Activated CD4-positive, alpha-beta memory T cell treated with anti-CD3 and anti-CD28 coated beads for 36 hours (primary cell): ENCODE data around the gene PFDN2. TPM values are rescaled to one million over a fixed set of nuclear protein-coding genes. Genes with fewer than 3 reads are reported as not detected.
"Not testable (repeated sequence)": the region's sequence is repeated elsewhere in the genome, so short reads cannot be mapped to it uniquely, and the experiment has no call there.

Experiments used
- CTCF ChIA-PET: fragments of 350-600 bp; sonication (Branson Sonifier 250); formaldehyde crosslinking; loops from one replicate; lab custom pipeline; 2021; ENCODE audit warnings: antibody characterized with exemption, inconsistent platforms; lab: Charles Lee
- POLR2A ChIA-PET: fragments of 350-600 bp; sonication (Branson Sonifier 250); formaldehyde crosslinking; loops from one replicate; lab custom pipeline; 2021; ENCODE audit warnings: antibody characterized with exemption; lab: Charles Lee
- DNase-seq: peaks from one replicate; pipeline ENCODE4 v3.0.0-alpha.2; 2020
- H3K27ac Mint-ChIP-seq: one replicate; pipeline ENCODE4 v1.8.0; 2021; ENCODE audit warnings: mixed read lengths
- H3K27me3 Mint-ChIP-seq: one replicate; pipeline ENCODE4 v1.8.0; 2021; ENCODE audit warnings: mixed read lengths
- H3K36me3 Mint-ChIP-seq: one replicate; pipeline ENCODE4 v1.8.0; 2021; ENCODE audit warnings: mixed read lengths
- H3K4me1 Mint-ChIP-seq: one replicate; pipeline ENCODE4 v1.8.0; 2021; ENCODE audit warnings: low read depth, mixed read lengths
- H3K4me3 Mint-ChIP-seq: one replicate; pipeline ENCODE4 v1.8.0; 2021; ENCODE audit warnings: mild to moderate bottlenecking, mixed read lengths
- H3K9me3 Mint-ChIP-seq: one replicate; pipeline ENCODE4 v1.8.0; 2021; ENCODE audit warnings: mixed read lengths
- intact Hi-C: fragments of 100-400 bp; cut with micrococcal nuclease; formaldehyde crosslinking; loops from one replicate; pipeline ENCODE4 v1.15.1; 2023
- total RNA-seq, 2 experiments: library from RNA; stranded (reverse); gene quantifications; one replicate each; pipeline ENCODE4 v1.2.3, GENCODE V29; 2021

PFDN2 gene
- total RNA-seq, 2 experiments from 2014 or later: 152 to 155 TPM

GRCh38 chr1:161069731-161070270 is 48.0 kb downstream of the PFDN2 start, which contains the start of gene ARHGAP30:
Gene ARHGAP30 (minus strand): TSS chr1:161069891. CDS start chr1:161069624, 267 bp downstream.
- intact Hi-C loops: loop anchor here (1.0 to 5.0 kb wide), 6 partner anchors 22 to 98 kb away; partner anchors contain the start of genes F11R and PPOX
- Mint-ChIP-seq H3K9me3 (peaks cover 2% of the 10 kb centered on the region), H3K27me3 (no peaks in the 10 kb centered on the region), H3K27ac (peak within 1 kb of the TSS; percentile 99), H3K4me1 (peaks cover 43% of the 10 kb centered on the region), H3K36me3 (peaks cover 27% of the 10 kb centered on the region), H3K4me3 (peak within 1 kb of the TSS; percentile 97)
- POLR2A ChIA-PET: interaction anchor here (0.7 to 3.9 kb wide), 17 partner anchors 9 to 96 kb away, joined by 3 to 39 read pairs (median 4); partner anchors contain the start of genes DEDD, KLHDC9, NIT1 and PFDN2
- CTCF ChIA-PET: interaction anchor here (0.8 to 7.3 kb wide), 19 partner anchors 9 to 292 kb away, joined by 3 to 120 read pairs (median 4); partner anchors contain the start of genes DEDD, KLHDC9, NIT1 and PFDN2
- peak; percentile 95 for DNase-seq

GRCh38 chr1:161069241-161069640 is 48.6 kb downstream of the PFDN2 start:
- intact Hi-C loops: loop anchor here (1.0 to 5.0 kb wide), 4 partner anchors 46 to 98 kb away; partner anchors contain the start of genes F11R and PPOX
- Mint-ChIP-seq H3K9me3 (peaks cover 2% of the 10 kb centered on the region), H3K36me3 (peaks cover 30% of the 10 kb centered on the region), H3K27me3 (no peaks in the 10 kb centered on the region), H3K4me3 (peak overlapping the region; percentile 97), H3K27ac (peak overlapping the region; percentile 99), H3K4me1 (peaks cover 48% of the 10 kb centered on the region)
- ChIA-PET CTCF (interaction anchor here (0.8 to 7.3 kb wide), 16 partner anchors 12 to 292 kb away, joined by 3 to 120 read pairs (median 4); partner anchors contain the start of genes DEDD, KLHDC9, NIT1 and PFDN2), POLR2A (interaction anchor here (0.8 to 3.9 kb wide), 14 partner anchors 9 to 273 kb away, joined by 3 to 39 read pairs (median 4); partner anchors contain the start of genes KLHDC9, LY9, NIT1 and PFDN2)
- DNase-seq: peak; percentile 38

GRCh38 chr1:161068306-161069234 is 49.3 kb downstream of the PFDN2 start:
- DNase-seq: peak; percentile 91
- POLR2A ChIA-PET: interaction anchor here (0.6 to 3.9 kb wide), 16 partner anchors 9 to 273 kb away, joined by 3 to 39 read pairs (median 4); partner anchors contain the start of genes DEDD, LY9, NIT1 and PFDN2
- no peaks in the 10 kb centered on the region for H3K27me3 Mint-ChIP-seq
- CTCF ChIA-PET: interaction anchor here (0.5 to 7.3 kb wide), 13 partner anchors 16 to 234 kb away, joined by 3 to 120 read pairs (median 5); partner anchors contain the start of genes DEDD, KLHDC9, PPOX and TSTD1
- peaks cover 35% of the 10 kb centered on the region for H3K36me3 Mint-ChIP-seq
- intact Hi-C loops: loop anchor here (1.0 to 5.0 kb wide), 5 partner anchors 22 to 99 kb away; partner anchors contain the start of genes F11R and PPOX
- peak overlapping the region; percentile 99 for H3K27ac Mint-ChIP-seq
- peak overlapping the region; percentile 97 for H3K4me3 Mint-ChIP-seq
- peaks cover 54% of the 10 kb centered on the region for H3K4me1 Mint-ChIP-seq
- peaks cover 2% of the 10 kb centered on the region for H3K9me3 Mint-ChIP-seq

DNA sequence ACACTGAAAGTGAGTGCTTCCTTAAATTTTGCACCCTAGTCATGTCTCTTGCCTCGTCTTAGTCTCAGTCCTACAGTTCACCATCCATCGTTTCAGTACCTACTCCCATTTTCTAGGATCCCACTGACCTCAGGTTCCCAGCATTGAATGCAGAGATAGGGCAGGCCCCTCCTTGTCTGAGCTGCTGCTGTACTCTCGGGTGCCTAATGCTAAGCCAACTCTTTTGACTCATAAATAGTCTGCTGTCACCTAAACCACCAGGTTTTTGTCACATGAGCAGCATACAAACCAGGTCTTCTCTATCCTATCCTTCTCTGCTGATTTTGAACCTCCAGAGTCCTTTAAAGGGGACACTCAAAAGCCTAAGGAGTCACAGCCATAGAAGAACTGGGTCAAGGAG is 51.1 kb downstream of the PFDN2 start:
- H3K36me3 Mint-ChIP-seq: peaks cover 43% of the 10 kb centered on the region

GRCh38 chr1:161065681-161066080 is 52.2 kb downstream of the PFDN2 start:
- intact Hi-C loops: loop anchor here (5.0 kb wide), 1 partner anchor 102 kb away; the partner anchor contains the start of gene PPOX
- ChIA-PET POLR2A (interaction anchor here (1.1 to 2.1 kb wide), 3 partner anchors 20 to 45 kb away, joined by 3 to 10 read pairs (median 4); partner anchors contain the start of genes F11R and USF1), CTCF (interaction anchor here (0.7 to 1.8 kb wide), 5 partner anchors 20 to 339 kb away, joined by 3 to 6 read pairs (median 4); partner anchors contain the start of genes KLHDC9, PPOX and USF1)
- Mint-ChIP-seq H3K4me1 (peaks cover 59% of the 10 kb centered on the region), H3K36me3 (peaks cover 49% of the 10 kb centered on the region), H3K27ac (peak overlapping the region; percentile 76)
- H3K9me3 Mint-ChIP-seq, H3K27me3 Mint-ChIP-seq, DNase-seq, H3K4me3 Mint-ChIP-seq: not testable (repeated sequence)

More for the DNA sequence above, 51.1 kb downstream of the PFDN2 start:
- intact Hi-C loops: loop anchor here (5.0 kb wide), 1 partner anchor 101 kb away; the partner anchor contains the start of gene PPOX
- peaks cover 61% of the 10 kb centered on the region for H3K4me1 Mint-ChIP-seq
- POLR2A ChIA-PET: interaction anchor here (0.6 to 2.1 kb wide), 5 partner anchors 21 to 50 kb away, joined by 3 to 10 read pairs (median 3); partner anchors contain the start of gene USF1
- peak overlapping the region; percentile 99 for H3K27ac Mint-ChIP-seq
- H3K27me3 Mint-ChIP-seq: no peaks in the 10 kb centered on the region
- H3K9me3 Mint-ChIP-seq: peaks cover 2% of the 10 kb centered on the region
- peak overlapping the region; percentile 97 for H3K4me3 Mint-ChIP-seq
- CTCF ChIA-PET: interaction anchor here (0.7 to 1.8 kb wide), 3 partner anchors 24 to 99 kb away, joined by 4 to 6 read pairs (median 6); partner anchors contain the start of gene PPOX
- DNase-seq: peak; percentile 53

DNA sequence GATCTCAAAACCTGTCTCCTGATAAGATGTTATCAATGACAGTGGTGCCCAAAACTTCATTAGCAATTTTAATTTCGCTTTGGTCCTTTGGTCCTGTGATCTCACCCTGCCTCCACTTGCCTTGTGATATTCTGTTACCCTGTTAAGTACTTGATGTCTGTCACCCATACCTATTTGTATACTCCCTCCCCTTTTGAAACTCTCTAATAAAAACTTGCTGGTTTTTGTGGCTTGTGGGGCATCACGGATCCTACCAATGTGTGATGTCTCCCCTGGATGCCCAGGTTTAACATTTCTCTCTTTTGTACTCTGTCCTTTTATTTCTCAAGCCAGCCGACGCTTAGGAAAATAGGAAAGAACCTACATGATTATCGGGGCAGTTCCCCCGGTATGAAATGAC is 53.9 kb downstream of the PFDN2 start:
- not testable (repeated sequence) for DNase-seq, H3K9me3 Mint-ChIP-seq, H3K27me3 Mint-ChIP-seq
- ChIA-PET POLR2A (interaction anchor here (1.0 kb wide), 1 partner anchor 18 kb away, joined by 6 read pairs; the partner anchor contains the start of gene USF1), CTCF (interaction anchor here (0.7 kb wide), 1 partner anchor 39 kb away, joined by 4 read pairs; no protein-coding TSS in a partner anchor)
- H3K36me3 Mint-ChIP-seq: peaks cover 54% of the 10 kb centered on the region
- peaks cover 66% of the 10 kb centered on the region for H3K4me1 Mint-ChIP-seq
- intact Hi-C loops: loop anchor here (5.0 kb wide), 1 partner anchor 33 kb away; the partner anchor contains the start of gene KLHDC9
- H3K27ac Mint-ChIP-seq: peak overlapping the region; percentile 71
- peak overlapping the region; percentile 31 for H3K4me3 Mint-ChIP-seq

DNA sequence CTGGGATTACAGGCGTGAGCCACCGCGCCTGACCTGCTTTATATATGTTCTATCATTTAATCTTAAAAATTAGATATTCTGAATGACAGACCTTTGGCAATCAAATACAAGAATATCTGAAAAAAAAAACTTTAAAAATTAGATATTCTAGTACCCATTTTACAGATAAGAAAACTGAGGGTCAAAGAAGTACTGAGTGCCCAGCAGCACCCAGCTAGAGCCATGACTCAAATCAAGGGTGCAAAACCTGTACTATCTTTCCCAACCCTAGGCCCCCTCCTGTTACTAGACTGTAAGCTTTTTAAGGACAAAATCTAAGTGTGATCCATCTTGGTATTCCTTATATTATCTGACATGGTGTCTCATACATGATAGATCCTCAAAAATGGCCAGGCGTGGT is 56.4 kb downstream of the PFDN2 start:
- Mint-ChIP-seq H3K4me1 (peaks cover 55% of the 10 kb centered on the region), H3K4me3 (no peak overlapping the region), H3K27ac (no peak overlapping the region), H3K9me3 (no peaks in the 10 kb centered on the region), H3K27me3 (no peaks in the 10 kb centered on the region), H3K36me3 (peaks cover 45% of the 10 kb centered on the region)
- ChIA-PET POLR2A (interaction anchor here (0.6 to 2.8 kb wide), 3 partner anchors 8 to 18 kb away, joined by 5 to 17 read pairs (median 10); partner anchors contain the start of genes ARHGAP30 and USF1), CTCF (interaction anchor here (1.0 to 2.2 kb wide), 3 partner anchors 9 to 19 kb away, joined by 3 to 13 read pairs (median 4); partner anchors contain the start of gene ARHGAP30)
- DNase-seq: no peak
- intact Hi-C loops: loop anchor here (5.0 kb wide), 1 partner anchor 36 kb away; the partner anchor contains the start of gene KLHDC9

DNA sequence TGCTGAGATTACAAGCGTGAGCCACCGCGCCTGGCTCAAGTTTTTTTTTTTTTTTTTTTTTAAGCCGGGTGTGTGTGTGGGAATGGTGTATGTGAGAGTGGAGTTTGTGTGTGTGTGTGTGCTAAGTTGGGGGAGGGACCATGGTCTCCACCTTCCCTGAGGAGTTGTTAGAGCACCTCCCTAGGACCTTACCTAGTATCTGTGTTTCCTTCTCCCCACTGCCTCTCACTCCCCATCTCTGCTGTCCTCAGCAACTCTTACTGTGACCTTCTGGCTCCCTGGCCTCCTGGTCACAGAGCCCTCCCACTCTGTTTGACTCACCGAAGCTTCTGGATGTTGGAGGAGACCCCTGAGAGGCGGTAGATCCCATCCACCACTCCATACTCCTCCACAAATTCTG is 58.5 kb downstream of the PFDN2 start:
- peaks cover 44% of the 10 kb centered on the region for H3K4me1 Mint-ChIP-seq
- intact Hi-C loops: no loop called here
- H3K27me3 Mint-ChIP-seq: no peaks in the 10 kb centered on the region
- ChIA-PET POLR2A (interaction anchor here (1.0 to 2.8 kb wide), 4 partner anchors 9 to 42 kb away, joined by 3 to 17 read pairs (median 9); partner anchors contain the start of genes ARHGAP30 and USF1), CTCF (interaction anchor here (0.7 to 2.0 kb wide), 2 partner anchors 13 to 41 kb away, joined by 5 to 8 read pairs; partner anchors contain the start of gene USF1)
- H3K9me3 Mint-ChIP-seq: no peaks in the 10 kb centered on the region
- no peak overlapping the region for H3K4me3 Mint-ChIP-seq
- DNase-seq: no peak
- H3K36me3 Mint-ChIP-seq: peaks cover 47% of the 10 kb centered on the region
- H3K27ac Mint-ChIP-seq: peak overlapping the region; percentile 79

GRCh38 chr1:161054805-161055204 is 63.0 kb downstream of the PFDN2 start:
- POLR2A ChIA-PET: interaction anchor here (1.7 kb wide), 1 partner anchor 9 kb away, joined by 10 read pairs; the partner anchor contains the start of gene USF1
- Mint-ChIP-seq H3K4me3 (no peak overlapping the region), H3K4me1 (peaks cover 13% of the 10 kb centered on the region), H3K9me3 (no peaks in the 10 kb centered on the region), H3K27ac (no peak overlapping the region), H3K36me3 (peaks cover 56% of the 10 kb centered on the region), H3K27me3 (no peaks in the 10 kb centered on the region)
- intact Hi-C loops: no loop called here
- CTCF ChIA-PET: interaction anchor here (0.9 to 1.1 kb wide), 3 partner anchors 9 to 16 kb away, joined by 3 to 5 read pairs (median 4); partner anchors contain the start of gene USF1
- DNase-seq: no peak

DNA sequence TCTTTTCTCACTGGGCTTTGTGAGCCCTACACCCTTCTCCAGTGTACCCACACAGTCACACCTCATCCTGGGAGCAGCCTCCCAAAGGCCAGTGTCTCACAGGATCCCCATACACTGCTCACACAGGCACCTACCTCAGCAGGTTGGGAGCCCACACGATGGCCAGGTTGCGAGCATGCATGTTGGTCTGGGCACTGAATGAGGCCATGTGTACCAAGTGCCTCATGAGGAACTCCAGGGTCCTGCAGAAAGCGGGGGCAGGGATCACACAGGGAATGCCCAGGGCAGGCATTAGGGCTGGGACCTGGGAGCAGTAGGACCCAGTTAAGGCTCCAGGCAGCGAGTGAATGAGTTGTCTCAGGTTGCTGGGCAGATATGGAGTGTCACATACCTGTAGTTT is 63.6 kb downstream of the PFDN2 start:
- intact Hi-C loops: no loop called here
- ChIA-PET POLR2A (interaction anchor here (1.7 kb wide), 1 partner anchor 8 kb away, joined by 10 read pairs; the partner anchor contains the start of gene USF1), CTCF (interaction anchor here (0.9 to 1.1 kb wide), 3 partner anchors 9 to 16 kb away, joined by 3 to 5 read pairs (median 4); partner anchors contain the start of gene USF1)
- no peak overlapping the region for H3K4me3 Mint-ChIP-seq
- DNase-seq: no peak
- H3K36me3 Mint-ChIP-seq: peaks cover 55% of the 10 kb centered on the region
- H3K9me3 Mint-ChIP-seq: no peaks in the 10 kb centered on the region
- H3K27me3 Mint-ChIP-seq: no peaks in the 10 kb centered on the region
- peaks cover 7% of the 10 kb centered on the region for H3K4me1 Mint-ChIP-seq
- H3K27ac Mint-ChIP-seq: no peak overlapping the region
